Activated naive CD8-positive, alpha-beta T cell (primary cell): ENCODE data around the gene PAX5.
A peak's percentile ranks its signal among the peaks of the same experiment; 100 is the strongest.

ENCODE experiments used
- H3K27ac Mint-ChIP-seq: one replicate; pipeline ENCODE4 v1.8.0; 2021; ENCODE audit warnings: mixed read lengths
- H3K27me3 Mint-ChIP-seq: one replicate; pipeline ENCODE4 v1.8.0; 2021; ENCODE audit warnings: mixed read lengths
- H3K36me3 Mint-ChIP-seq: one replicate; pipeline ENCODE4 v1.8.0; 2021; ENCODE audit warnings: mixed read lengths
- H3K4me1 Mint-ChIP-seq: one replicate; pipeline ENCODE4 v1.8.0; 2021; ENCODE audit warnings: low read depth, mixed read lengths
- H3K4me3 Mint-ChIP-seq: one replicate; pipeline ENCODE4 v1.8.0; 2021; ENCODE audit warnings: mild to moderate bottlenecking, mixed read lengths
- H3K9me3 Mint-ChIP-seq: one replicate; pipeline ENCODE4 v1.8.0; 2021; ENCODE audit warnings: low read depth, mixed read lengths

PAX5 gene

GRCh38 chr9:36934478-36935065, 99.5 kb downstream of the PAX5 start:
- H3K4me1 Mint-ChIP-seq: no peaks in the 10 kb centered on the region
- H3K4me3 Mint-ChIP-seq: no peak overlapping the region
- H3K27me3 Mint-ChIP-seq: peaks cover 10% of the 10 kb centered on the region
- H3K9me3 Mint-ChIP-seq: peaks cover 4% of the 10 kb centered on the region
- peaks cover 3% of the 10 kb centered on the region for H3K36me3 Mint-ChIP-seq
- no peak overlapping the region for H3K27ac Mint-ChIP-seq

GRCh38 chr9:36933676-36934215, 100.3 kb downstream of the PAX5 start:
- Mint-ChIP-seq H3K4me3 (no peak overlapping the region), H3K4me1 (peaks cover 3% of the 10 kb centered on the region), H3K9me3 (peaks cover 4% of the 10 kb centered on the region), H3K27ac (no peak overlapping the region), H3K36me3 (peaks cover 3% of the 10 kb centered on the region), H3K27me3 (peaks cover 12% of the 10 kb centered on the region)

GRCh38 chr9:36932198-36932597, 101.9 kb downstream of the PAX5 start:
- peaks cover 3% of the 10 kb centered on the region for H3K36me3 Mint-ChIP-seq
- no peak overlapping the region for H3K27ac Mint-ChIP-seq
- peaks cover 4% of the 10 kb centered on the region for H3K9me3 Mint-ChIP-seq
- H3K4me1 Mint-ChIP-seq: peaks cover 6% of the 10 kb centered on the region
- H3K4me3 Mint-ChIP-seq: no peak overlapping the region
- H3K27me3 Mint-ChIP-seq: peaks cover 12% of the 10 kb centered on the region

GRCh38 chr9:36930941-36931340, 103.1 kb downstream of the PAX5 start:
- Mint-ChIP-seq H3K4me3 (no peak overlapping the region), H3K4me1 (peaks cover 6% of the 10 kb centered on the region), H3K27me3 (peaks cover 12% of the 10 kb centered on the region), H3K36me3 (peaks cover 3% of the 10 kb centered on the region), H3K9me3 (peaks cover 4% of the 10 kb centered on the region), H3K27ac (no peak overlapping the region)

GRCh38 chr9:36929350-36929675, 104.8 kb downstream of the PAX5 start:
- no peak overlapping the region for H3K4me3 Mint-ChIP-seq
- H3K36me3 Mint-ChIP-seq: peaks cover 3% of the 10 kb centered on the region
- peaks cover 6% of the 10 kb centered on the region for H3K4me1 Mint-ChIP-seq
- peaks cover 15% of the 10 kb centered on the region for H3K27me3 Mint-ChIP-seq
- H3K27ac Mint-ChIP-seq: no peak overlapping the region
- peaks cover 4% of the 10 kb centered on the region for H3K9me3 Mint-ChIP-seq

GRCh38 chr9:36928670-36929349, 105.3 kb downstream of the PAX5 start:
- Mint-ChIP-seq H3K27me3 (peaks cover 15% of the 10 kb centered on the region), H3K36me3 (peaks cover 3% of the 10 kb centered on the region), H3K9me3 (peaks cover 4% of the 10 kb centered on the region), H3K4me3 (no peak overlapping the region), H3K27ac (peak overlapping the region; percentile 89), H3K4me1 (peaks cover 6% of the 10 kb centered on the region)

- Mint-ChIP-seq H3K27ac (no peak overlapping the region), H3K4me1 (peaks cover 6% of the 10 kb centered on the region), H3K36me3 (peaks cover 3% of the 10 kb centered on the region), H3K9me3 (peaks cover 4% of the 10 kb centered on the region), H3K4me3 (no peak overlapping the region), H3K27me3 (peaks cover 14% of the 10 kb centered on the region)
Observed at GRCh38 chr9:36928210-36928609, 105.9 kb downstream of the PAX5 start.

GRCh38 chr9:36924757-36925432, 109.2 kb downstream of the PAX5 start:
- Mint-ChIP-seq H3K36me3 (no peaks in the 10 kb centered on the region), H3K27ac (no peak overlapping the region), H3K4me1 (peaks cover 6% of the 10 kb centered on the region), H3K27me3 (peaks cover 8% of the 10 kb centered on the region), H3K4me3 (no peak overlapping the region), H3K9me3 (no peaks in the 10 kb centered on the region)

GRCh38 chr9:36924071-36924470, 110.0 kb downstream of the PAX5 start:
- no peaks in the 10 kb centered on the region for H3K9me3 Mint-ChIP-seq
- H3K27ac Mint-ChIP-seq: no peak overlapping the region
- peaks cover 10% of the 10 kb centered on the region for H3K27me3 Mint-ChIP-seq
- H3K4me3 Mint-ChIP-seq: no peak overlapping the region
- no peaks in the 10 kb centered on the region for H3K36me3 Mint-ChIP-seq
- peaks cover 6% of the 10 kb centered on the region for H3K4me1 Mint-ChIP-seq

- H3K4me3 Mint-ChIP-seq: no peak overlapping the region
- no peaks in the 10 kb centered on the region for H3K36me3 Mint-ChIP-seq
- H3K9me3 Mint-ChIP-seq: no peaks in the 10 kb centered on the region
- peaks cover 8% of the 10 kb centered on the region for H3K27me3 Mint-ChIP-seq
- no peaks in the 10 kb centered on the region for H3K4me1 Mint-ChIP-seq
- H3K27ac Mint-ChIP-seq: no peak overlapping the region
Observed at GRCh38 chr9:36923025-36923625, 110.9 kb downstream of the PAX5 start.

- H3K27ac Mint-ChIP-seq: no peak overlapping the region
- peaks cover 8% of the 10 kb centered on the region for H3K27me3 Mint-ChIP-seq
- H3K4me1 Mint-ChIP-seq: no peaks in the 10 kb centered on the region
- H3K9me3 Mint-ChIP-seq: no peaks in the 10 kb centered on the region
- H3K36me3 Mint-ChIP-seq: peaks cover 2% of the 10 kb centered on the region
- no peak overlapping the region for H3K4me3 Mint-ChIP-seq
Observed at GRCh38 chr9:36922548-36922947, 111.5 kb downstream of the PAX5 start.

GRCh38 chr9:36914212-36914577, 119.9 kb downstream of the PAX5 start:
- no peak overlapping the region for H3K4me3 Mint-ChIP-seq
- H3K36me3 Mint-ChIP-seq: peaks cover 2% of the 10 kb centered on the region
- H3K9me3 Mint-ChIP-seq: no peaks in the 10 kb centered on the region
- peaks cover 5% of the 10 kb centered on the region for H3K27me3 Mint-ChIP-seq
- H3K4me1 Mint-ChIP-seq: no peaks in the 10 kb centered on the region
- no peak overlapping the region for H3K27ac Mint-ChIP-seq

GRCh38 chr9:36913393-36914211, 120.5 kb downstream of the PAX5 start:
- no peak overlapping the region for H3K4me3 Mint-ChIP-seq
- H3K9me3 Mint-ChIP-seq: no peaks in the 10 kb centered on the region
- no peaks in the 10 kb centered on the region for H3K4me1 Mint-ChIP-seq
- no peak overlapping the region for H3K27ac Mint-ChIP-seq
- peaks cover 2% of the 10 kb centered on the region for H3K36me3 Mint-ChIP-seq
- peaks cover 5% of the 10 kb centered on the region for H3K27me3 Mint-ChIP-seq

- H3K27me3 Mint-ChIP-seq: peaks cover 7% of the 10 kb centered on the region
- no peaks in the 10 kb centered on the region for H3K4me1 Mint-ChIP-seq
- H3K9me3 Mint-ChIP-seq: no peaks in the 10 kb centered on the region
- H3K4me3 Mint-ChIP-seq: no peak overlapping the region
- no peak overlapping the region for H3K27ac Mint-ChIP-seq
- no peaks in the 10 kb centered on the region for H3K36me3 Mint-ChIP-seq
Observed at GRCh38 chr9:36912620-36913019, 121.4 kb downstream of the PAX5 start.
